HepG2 (cell line): ENCODE data around the gene SRP68. TPM values are rescaled to one million over a fixed set of nuclear protein-coding genes. Genes with fewer than 3 reads are reported as not detected.

Source experiments
- ATAC-seq: fragments of 200-7000 bp; cut with Tn5 transposase; 3 replicates; pipeline ENCODE4 v1.9.1; 2020; ENCODE audit warnings: mild to moderate bottlenecking, moderate library complexity
- BruUV-seq: library from RNA; stranded (reverse); fragments of 400-500 nt; replicated peaks from 2 replicates; lab custom pipeline; 2021; lab: Mats Ljungman, UMichigan
- CTCF ChIA-PET: fragments of 300-600 bp; formaldehyde crosslinking; extraction: SDS; loops from one replicate; lab custom pipeline; 2021; ENCODE audit warnings: low total read pairs, inconsistent platforms, low intra/inter-chr PET ratio; lab: Yijun Ruan, JAX
- POLR2A ChIA-PET: fragments of 350-600 bp; sonication (Branson Sonifier 250); formaldehyde crosslinking; loops from one replicate; lab custom pipeline; 2020; ENCODE audit warnings: antibody characterized with exemption, inconsistent platforms; lab: Yijun Ruan, JAX
- DNase-seq: peaks from one replicate; pipeline ENCODE4 v3.0.0-alpha.2; 2015; ENCODE audit warnings: low spot score
- FAIRE-seq: peaks from 3 replicates; lab custom pipeline; 2011; peaks lifted over from hg19 to GRCh38; lab: Jason Lieb, UNC
- H2AFZ ChIP-seq: one replicate; pipeline ENCODE4 v1.6.1; 2011; ENCODE audit warnings: low read length, inconsistent platforms
- H3K27ac ChIP-seq: fragments of 300-600 bp; 3 replicates; pipeline ENCODE4 v1.8.0; 2011; ENCODE audit warnings: mixed run types, mild to moderate bottlenecking, mixed read lengths, low read length, inconsistent platforms; ENCODE audit not compliant: insufficient read depth; ENCODE audit errors: extremely low read length
- H3K27me3 ChIP-seq, 2 experiments: fragments of 200-600 bp in 1 of 2; 2 replicates in 1 of 2; 3 replicates in 1 of 2; pipeline versions ENCODE4 v1.6.0 to v1.8.0; 2011; ENCODE audit warnings: low read length in 2 of 2, mild to moderate bottlenecking in 2 of 2, moderate library complexity in 2 of 2, inconsistent platforms in 1 of 2; ENCODE audit not compliant: insufficient read depth in 2 of 2, control insufficient read depth in 1 of 2
- H3K36me3 ChIP-seq, 2 experiments: fragments of 200-600 bp in 1 of 2; replicated peaks in 1 of 2; 2 replicates in 1 of 2; 3 replicates in 1 of 2; pipeline versions ENCODE4 v1.5.1 to v1.8.0; 2011; ENCODE audit warnings: low read length in 2 of 2, inconsistent platforms in 1 of 2; ENCODE audit not compliant: insufficient read depth in 2 of 2, control insufficient read depth in 1 of 2
- H3K4me1 ChIP-seq: 2 replicates; pipeline ENCODE4 v1.5.1; 2012; ENCODE audit warnings: low read length, inconsistent platforms; ENCODE audit not compliant: insufficient read depth
- H3K4me2 ChIP-seq: 2 replicates; pipeline ENCODE4 v1.6.0; 2011; ENCODE audit warnings: low read depth, low read length, inconsistent platforms
- H3K4me3 ChIP-seq, 3 experiments: fragments of 200-600 bp in 1 of 3; sonication (generic), shearing (Covaris generic) in 1 of 3; replicated peaks in 1 of 3; 2 replicates each; pipeline ENCODE4 v1.5.1; 2011 to 2016; ENCODE audit warnings: low read length in 3 of 3, inconsistent platforms in 2 of 3, low read depth in 2 of 3, mild to moderate bottlenecking in 2 of 3, control low read depth in 1 of 3, mixed read lengths in 1 of 3; ENCODE audit not compliant: insufficient read depth in 1 of 3
- H3K79me2 ChIP-seq: one replicate; pipeline ENCODE4 v1.6.1; 2011; ENCODE audit warnings: low read length, inconsistent platforms; ENCODE audit not compliant: insufficient read depth
- H3K9ac ChIP-seq: 2 replicates; pipeline ENCODE4 v1.6.0; 2011; ENCODE audit warnings: mild to moderate bottlenecking, low read depth, low read length, inconsistent platforms; ENCODE audit not compliant: insufficient read depth
- H3K9me3 ChIP-seq: 2 replicates; pipeline ENCODE4 v1.5.1; 2012; ENCODE audit warnings: mild to moderate bottlenecking, low read length
- H4K20me1 ChIP-seq: 2 replicates; pipeline ENCODE4 v1.6.0; 2011; ENCODE audit warnings: inconsistent platforms, mild to moderate bottlenecking, low read length, moderate library complexity; ENCODE audit not compliant: insufficient read depth
- ZFYVE20 ChIP-seq: sonication (generic); formaldehyde crosslinking; IDR thresholded peaks from 2 replicates; pipeline ENCODE4 v1.8.0; 2023; ENCODE audit warnings: low read depth, mild to moderate bottlenecking, moderate library complexity, missing genetic modification reagents, borderline replicate concordance
- ZNF589 ChIP-seq: sonication (generic); formaldehyde crosslinking; conservative IDR thresholded peaks from 2 replicates; pipeline ENCODE4 v1.8.0; 2022; ENCODE audit warnings: mild to moderate bottlenecking, moderate library complexity, missing genetic modification reagents
- WGBS: methylation state at CpG from one replicate; pipeline ENCODE4 v1.1.6; 2017; ENCODE audit warnings: low lambda C conversion rate; 5-methylcytosine and 5-hydroxymethylcytosine counted together
- in situ Hi-C: cut with HindIII; loops from 2 replicates; pipeline ENCODE4 v1.10.0; 2017; ENCODE audit warnings: low pct_unique_long_range_greater_than_20kb; ENCODE audit not compliant: extremely low pct_ligation_motif_present
- intact Hi-C: fragments of 100-400 bp; cut with micrococcal nuclease; formaldehyde crosslinking; loops from one replicate; pipeline ENCODE4 v1.10.0; 2022; ENCODE audit not compliant: unreplicated experiment
- polyA plus RNA-seq, 8 experiments: library from polyadenylated mRNA; depleted of rRNA in 3 of 8; stranded (reverse) in 7 of 8; unstranded in 1 of 8; fragments of >200 nt; fragmentation: Illumina TruSeq in 4 of 8; extraction: Trizol in 4 of 8; gene quantifications; 2 replicates each; pipeline versions ENCODE4 v1.2.1 to v1.2.3, GENCODE V29; 2011 to 2016; ENCODE audit warnings: low read depth in 4 of 8, missing spikeins in 1 of 8, mixed read lengths in 1 of 8; ENCODE audit not compliant: insufficient read depth in 1 of 8
- total RNA-seq, 5 experiments: library from RNA; depleted of rRNA; stranded (reverse); fragments of >200 nt; fragmentation: Illumina TruSeq; extraction: Trizol; gene quantifications; 2 replicates each; pipeline ENCODE4 v1.2.3, GENCODE V29; 2016; ENCODE audit warnings: low read depth in 1 of 5
- TF ChIP-seq, protein P1 (sequence below): sonication (generic); formaldehyde crosslinking; IDR thresholded peaks from 2 replicates; pipeline ENCODE4 v1.9.0; 2022; ENCODE audit warnings: low read depth, missing genetic modification reagents
- TF ChIP-seq, protein P2 (sequence below): IDR thresholded peaks from 2 replicates; pipeline ENCODE4 v1.6.1; 2016; ENCODE audit warnings: low read depth

Gene SRP68
- total and polyA plus RNA-seq, 2 of the 13 experiments (the other 11 are each of a cell fraction or from before 2014, with no cell fraction given) = 39.8 to 74.3 TPM

DNA sequence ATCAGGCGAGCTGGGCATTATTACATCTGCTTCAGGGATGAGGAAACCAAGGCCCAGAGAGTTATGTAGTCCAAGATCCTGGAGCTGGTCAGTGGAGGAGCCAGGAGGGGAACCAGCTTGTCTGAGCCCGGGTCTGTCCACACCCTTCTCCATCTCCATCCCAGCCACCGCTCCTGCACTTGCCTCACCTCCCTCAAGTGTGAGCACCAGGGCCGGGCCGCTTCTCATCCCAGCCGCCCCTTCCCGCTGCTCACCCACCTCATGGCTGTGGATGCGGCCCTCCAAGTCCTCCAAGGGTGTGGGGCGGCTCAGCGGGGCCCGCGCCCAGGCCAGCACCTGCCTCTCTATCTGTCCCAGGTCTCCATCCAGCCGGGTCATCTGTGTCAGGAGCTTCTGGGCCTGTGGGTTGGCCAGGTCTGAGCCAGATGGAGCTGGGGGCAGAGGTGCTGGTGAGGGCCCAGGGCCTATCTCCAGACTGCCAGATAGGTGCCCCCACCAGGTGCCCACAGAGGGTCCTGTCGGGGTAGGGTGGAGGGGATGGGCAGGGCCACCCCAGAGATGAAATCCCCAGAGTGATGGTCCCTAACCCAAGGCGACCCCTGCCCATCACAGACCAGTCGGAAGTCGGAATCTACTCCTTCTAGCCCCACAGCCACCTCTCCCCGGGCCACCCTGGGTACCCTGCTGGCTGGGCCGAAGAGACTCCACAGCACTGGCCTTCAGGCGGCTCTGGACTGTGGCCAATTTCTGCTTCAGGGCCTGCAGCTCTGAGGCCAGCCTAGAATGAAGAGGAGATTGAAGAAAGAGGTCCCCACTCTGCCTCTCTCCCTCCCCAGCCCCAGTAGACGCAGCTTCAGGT lies 54.6 kb downstream of the SRP68 start (continued):
- TF ChIP-seq, protein P1, sequence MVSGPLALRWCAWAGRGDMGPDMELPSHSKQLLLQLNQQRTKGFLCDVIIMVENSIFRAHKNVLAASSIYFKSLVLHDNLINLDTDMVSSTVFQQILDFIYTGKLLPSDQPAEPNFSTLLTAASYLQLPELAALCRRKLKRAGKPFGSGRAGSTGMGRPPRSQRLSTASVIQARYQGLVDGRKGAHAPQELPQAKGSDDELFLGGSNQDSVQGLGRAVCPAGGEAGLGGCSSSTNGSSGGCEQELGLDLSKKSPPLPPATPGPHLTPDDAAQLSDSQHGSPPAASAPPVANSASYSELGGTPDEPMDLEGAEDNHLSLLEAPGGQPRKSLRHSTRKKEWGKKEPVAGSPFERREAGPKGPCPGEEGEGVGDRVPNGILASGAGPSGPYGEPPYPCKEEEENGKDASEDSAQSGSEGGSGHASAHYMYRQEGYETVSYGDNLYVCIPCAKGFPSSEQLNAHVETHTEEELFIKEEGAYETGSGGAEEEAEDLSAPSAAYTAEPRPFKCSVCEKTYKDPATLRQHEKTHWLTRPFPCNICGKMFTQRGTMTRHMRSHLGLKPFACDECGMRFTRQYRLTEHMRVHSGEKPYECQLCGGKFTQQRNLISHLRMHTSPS (CRISPR knock-in tag) = no peak
- TF ChIP-seq, all 625 proteins: peak for 0

DNA sequence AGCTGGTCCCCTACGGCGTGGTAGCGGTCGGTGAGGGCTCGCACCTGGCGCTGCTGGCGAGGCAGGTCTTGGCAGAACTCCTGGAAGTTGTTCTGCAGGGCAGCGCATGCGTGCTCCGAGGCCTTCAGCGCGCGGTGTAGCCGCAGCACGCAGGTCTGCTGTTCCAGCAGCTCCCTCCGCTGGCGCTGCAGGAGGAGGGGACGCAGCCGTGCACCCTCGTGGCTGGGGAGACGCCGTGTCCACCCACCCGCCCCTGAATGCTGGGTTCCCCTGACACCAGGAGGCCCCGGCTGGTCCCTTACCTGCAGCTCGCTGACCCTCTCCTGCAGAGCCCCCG lies 57.4 kb downstream of the SRP68 start:
- Histone ChIP-seq H3K9me3 (no peaks in the 10 kb centered on the region), H3K4me1 (peaks cover 5% of the 10 kb centered on the region; the same call in 1 of the 2 replicates), H4K20me1 (no peaks in the 10 kb centered on the region), H3K4me2 (no peak overlapping the region), H3K4me3 (no peak overlapping the region), H2AFZ (no peak overlapping the region), H3K79me2 (no peaks in the 10 kb centered on the region), H3K27me3 (no peaks in the 10 kb centered on the region), H3K36me3 (peaks cover 4 to 5% of the 10 kb centered on the region in 2 experiments; a peak in 4 of 5 replicates), H3K9ac (no peak overlapping the region), H3K27ac (no peak overlapping the region)
- no peak for FAIRE-seq
- POLR2A ChIA-PET = interaction anchor here (1.0 to 2.0 kb wide), 5 partner anchors 11 to 139 kb away, joined by 3 to 9 read pairs (median 4); partner anchors contain the start of gene EVPL
- WGBS = 98% methylated on average over 8 of the region's 26 CpGs
- no TSS peak for BruUV-seq
- CTCF ChIA-PET = interaction anchor here (1.2 to 1.9 kb wide), 3 partner anchors 9 to 265 kb away, joined by 4 to 7 read pairs (median 6); no protein-coding TSS in a partner anchor
- no peak for DNase-seq
- ATAC-seq = no peak
- in situ Hi-C loops = no loop called here
- intact Hi-C loops = loop anchor here (1.0 to 2.0 kb wide), 2 partner anchors 42 to 167 kb away; no protein-coding TSS in a partner anchor
- TF ChIP-seq ZFYVE20 (CRISPR knock-in tag) = 0 out of 2 replicates have a peak, but pooled peaks have one; percentile 35
- 0 out of 2 replicates have a peak, but pooled peaks have one; percentile 44 for TF ChIP-seq ZNF589 (CRISPR knock-in tag)
- TF ChIP-seq, protein P2, sequence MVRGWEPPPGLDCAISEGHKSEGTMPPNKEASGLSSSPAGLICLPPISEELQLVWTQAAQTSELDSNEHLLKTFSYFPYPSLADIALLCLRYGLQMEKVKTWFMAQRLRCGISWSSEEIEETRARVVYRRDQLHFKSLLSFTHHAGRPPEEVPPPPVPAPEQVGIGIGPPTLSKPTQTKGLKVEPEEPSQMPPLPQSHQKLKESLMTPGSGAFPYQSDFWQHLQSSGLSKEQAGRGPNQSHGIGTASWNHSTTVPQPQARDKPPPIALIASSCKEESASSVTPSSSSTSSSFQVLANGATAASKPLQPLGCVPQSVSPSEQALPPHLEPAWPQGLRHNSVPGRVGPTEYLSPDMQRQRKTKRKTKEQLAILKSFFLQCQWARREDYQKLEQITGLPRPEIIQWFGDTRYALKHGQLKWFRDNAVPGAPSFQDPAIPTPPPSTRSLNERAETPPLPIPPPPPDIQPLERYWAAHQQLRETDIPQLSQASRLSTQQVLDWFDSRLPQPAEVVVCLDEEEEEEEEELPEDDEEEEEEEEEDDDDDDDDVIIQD (CRISPR knock-in tag) = no peak
